Upper lobe of left lung (tissue), 4 donors: ENCODE measurements around the gene METTL26.

Source experiments
- CTCF ChIP-seq, 6 experiments: fragments of 450-650 bp in 4 of 6; fragments of 200-600 bp in 2 of 6; sonication (generic) in 2 of 6; IDR thresholded peaks; one replicate each; pipeline ENCODE4 v1.5.1; 2016 to 2019; ENCODE audit warnings: antibody characterized with exemption in 6 of 6
- EP300 ChIP-seq, 4 donors: sonication (generic); formaldehyde crosslinking; IDR thresholded peaks; one replicate each; pipeline ENCODE4 v1.5.1; 2017; ENCODE audit warnings: antibody characterized with exemption in 4 of 4, control low read depth in 2 of 4
- POLR2A ChIP-seq, 4 donors: fragments of 450-650 bp; IDR thresholded peaks; one replicate each; pipeline ENCODE4 v1.5.1; 2016 to 2017; ENCODE audit warnings: antibody characterized with exemption in 4 of 4, mild to moderate bottlenecking in 2 of 4
- POLR2AphosphoS5 ChIP-seq, 2 donors: sonication (generic); formaldehyde crosslinking; IDR thresholded peaks; one replicate each; pipeline ENCODE4 v1.5.1; 2017; ENCODE audit warnings: antibody characterized with exemption in 2 of 2

GRCh38 chr16:668519-669171 is 32.5 kb upstream of the METTL26 start:
- TF ChIP-seq CTCF (IDR thresholded peaks at IDR 0.05): no peak
- no peak for TF ChIP-seq POLR2A (IDR thresholded peaks at IDR 0.05)
- no peak for TF ChIP-seq POLR2AphosphoS5 (IDR thresholded peaks at IDR 0.05)
- no peak for TF ChIP-seq EP300 (IDR thresholded peaks at IDR 0.05)
